ENCODE measurements around the gene DCAF12.

- TF ChIP-seq ZNF561 (tag by site-specific recombination; IDR thresholded peaks at IDR 0.05; ENCODE audit: borderline replicate concordance) (no peak), ZSCAN18 (tag by site-specific recombination; IDR thresholded peaks at IDR 0.05) (no peak), ZSCAN4 (tag by site-specific recombination; IDR thresholded peaks at IDR 0.05) (no peak), TRIM28 (IDR thresholded peaks at IDR 0.05; ENCODE audit: borderline replicate concordance, low read length) (no peak), TCF7L2 (IDR thresholded peaks at IDR 0.05; ENCODE audit: borderline replicate concordance, low read depth, low read length) (no peak), HOXA7 (CRISPR knock-in tag; IDR thresholded peaks at IDR 0.05; ENCODE audit: borderline replicate concordance) (no peak)
Observed at GRCh38 chr9:34093578-34093977, 32.9 kb downstream of the DCAF12 start.
